Activated CD4-positive, alpha-beta T cell treated with anti-CD3 and anti-CD28 coated beads, Interleukin-2, amount 50 U/mL, for 4 hours (primary cell): Measurements from ENCODE around the gene VPS26C.
A peak's percentile ranks its signal among the peaks of the same experiment; 100 is the strongest.
"Not testable (repeated sequence)": the region's sequence is repeated elsewhere in the genome, so short reads cannot be mapped to it uniquely, and the experiment has no call there.

ENCODE experiments used
- DNase-seq, 2 experiments: peaks; one replicate each; pipeline ENCODE4 v3.0.0-alpha.2; 2020

Gene VPS26C

DNA sequence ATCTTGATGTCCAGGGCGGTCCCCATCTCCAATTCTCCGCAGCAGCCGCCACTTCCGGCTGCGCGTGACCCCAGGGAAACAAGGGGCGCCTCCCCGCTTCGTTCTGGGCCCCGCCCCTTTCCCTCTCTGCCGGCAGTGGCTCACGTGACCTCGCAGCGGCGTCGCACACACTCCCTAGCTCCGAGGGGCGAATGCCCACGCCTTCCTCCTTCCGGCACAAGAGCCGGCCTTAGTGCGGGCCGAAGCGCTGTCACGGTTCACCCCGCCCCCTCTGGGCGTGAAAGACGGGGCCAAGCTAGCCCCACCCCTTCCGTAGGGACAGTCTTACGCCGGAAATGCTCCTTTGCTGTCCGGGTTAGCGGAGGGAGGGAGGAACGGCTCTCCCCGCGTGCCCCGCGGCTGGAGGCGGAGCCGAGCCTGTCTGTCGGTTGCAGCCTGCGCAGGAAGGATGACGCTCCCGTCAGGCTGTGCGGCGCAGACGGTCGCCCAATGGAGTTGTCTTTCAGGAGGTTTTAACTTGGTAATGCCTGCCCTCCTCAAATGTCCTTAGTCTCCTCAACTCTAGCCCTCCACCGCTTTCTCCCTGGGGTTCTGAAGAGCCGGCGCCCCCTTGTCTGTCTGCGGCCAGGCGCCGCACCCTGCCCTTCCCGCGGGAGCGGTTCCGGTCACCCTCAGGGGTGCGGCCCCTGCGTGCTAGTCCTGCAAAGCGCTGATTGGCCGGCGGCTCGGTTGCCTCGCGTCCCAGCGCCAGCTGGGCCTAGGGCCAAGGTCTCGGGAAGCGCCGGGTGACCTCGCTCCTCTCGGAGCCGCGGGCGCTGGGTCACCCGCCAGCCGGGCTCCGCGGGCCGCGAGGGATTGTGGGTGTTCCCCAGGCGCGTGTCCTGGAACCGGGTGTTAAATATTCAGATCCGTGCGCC is at the start of gene VPS26C:
TSS of gene VPS26C (minus strand) at position 66 of the 917 bp plus-strand sequence. CDS start at position 26, 40 bp downstream.
- peak; percentile 96 for DNase-seq

DNA sequence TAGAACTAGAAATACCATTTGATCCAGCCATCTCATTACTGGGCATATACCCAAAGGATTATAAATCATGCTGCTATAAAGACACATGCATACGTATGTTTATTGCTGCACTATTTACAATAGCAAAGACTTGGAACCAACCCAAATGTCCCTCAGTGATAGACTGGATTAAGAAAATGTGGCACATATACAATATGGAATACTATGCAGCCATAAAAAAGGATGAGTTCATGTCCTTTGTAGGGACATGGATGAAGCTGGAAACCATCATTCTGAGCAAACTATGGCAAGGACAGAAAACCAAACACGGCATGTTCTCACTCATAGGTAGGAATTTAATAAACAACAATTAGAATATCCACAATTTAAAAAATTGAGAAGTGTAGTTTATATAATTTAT is 48.9 kb upstream of the VPS26C start:
- DNase-seq: not testable (repeated sequence)

DNA sequence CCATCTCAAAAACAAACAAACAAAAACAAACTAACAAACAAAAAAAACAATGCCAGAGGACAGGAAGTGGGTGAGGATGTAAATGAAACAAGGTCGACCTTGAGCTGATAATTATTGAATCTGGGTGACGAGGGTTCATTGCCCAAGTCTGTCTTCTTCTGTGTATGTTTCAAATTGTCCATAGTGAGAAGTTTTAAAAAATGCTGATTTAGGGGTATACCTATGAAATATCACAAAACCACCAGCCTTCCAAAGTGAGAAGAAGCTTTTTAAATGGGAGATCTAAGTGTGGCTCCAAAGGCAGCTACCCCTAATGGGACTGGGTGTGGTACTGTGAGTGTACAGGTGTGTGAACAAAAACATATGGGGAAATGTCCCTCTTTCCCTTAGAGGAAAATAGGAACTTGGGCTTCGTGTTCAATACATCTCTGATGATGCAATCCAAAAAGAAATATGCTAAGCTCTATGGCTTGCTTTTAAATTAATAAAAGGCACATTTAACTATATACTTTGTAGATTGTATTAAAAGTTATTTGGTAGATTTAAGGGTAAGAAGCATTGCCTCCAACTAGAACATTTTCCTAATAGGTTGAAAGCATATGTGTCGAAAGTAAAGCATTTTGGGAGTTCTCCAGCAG is 33.1 kb upstream of the VPS26C start:
- no peak for DNase-seq

DNA sequence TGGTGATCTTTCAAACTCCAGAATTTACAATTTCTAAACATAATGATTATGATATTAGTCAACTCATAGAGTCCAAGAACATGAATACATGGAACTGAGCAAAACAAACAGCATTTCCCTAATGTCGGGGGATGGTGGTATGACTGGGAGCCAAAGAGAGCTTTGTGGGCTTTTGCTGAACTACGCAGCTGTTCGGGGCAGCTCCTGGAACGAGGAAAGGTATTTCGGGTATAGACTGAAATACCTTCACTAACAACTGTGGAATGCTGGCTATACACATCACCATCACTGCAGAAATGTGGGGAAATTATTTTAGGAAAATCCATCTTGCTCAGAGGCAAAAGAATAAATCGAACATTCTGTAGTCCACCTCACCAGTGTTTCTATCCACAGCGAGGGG is 30.2 kb upstream of the VPS26C start:
- no peak for DNase-seq

DNA sequence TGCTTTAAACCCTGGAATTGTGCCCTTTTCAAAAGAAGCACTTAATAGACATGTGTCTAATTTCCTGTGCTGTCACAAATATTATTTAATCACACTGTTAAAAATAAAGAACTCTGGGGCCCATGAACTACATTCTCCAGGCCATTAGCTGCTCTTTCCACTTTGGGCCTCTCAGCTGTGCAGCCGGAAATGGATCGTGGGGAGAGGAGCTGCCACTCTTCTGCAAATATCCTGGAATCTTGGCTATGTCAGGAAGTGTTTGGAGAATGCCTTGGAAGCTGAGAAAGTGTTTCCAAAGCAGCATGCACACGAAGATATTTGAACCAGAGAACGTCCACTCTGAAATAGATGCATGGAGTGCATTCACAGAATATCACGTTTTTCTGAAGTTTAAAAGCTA is 27.5 kb upstream of the VPS26C start:
- no peak for DNase-seq

DNA sequence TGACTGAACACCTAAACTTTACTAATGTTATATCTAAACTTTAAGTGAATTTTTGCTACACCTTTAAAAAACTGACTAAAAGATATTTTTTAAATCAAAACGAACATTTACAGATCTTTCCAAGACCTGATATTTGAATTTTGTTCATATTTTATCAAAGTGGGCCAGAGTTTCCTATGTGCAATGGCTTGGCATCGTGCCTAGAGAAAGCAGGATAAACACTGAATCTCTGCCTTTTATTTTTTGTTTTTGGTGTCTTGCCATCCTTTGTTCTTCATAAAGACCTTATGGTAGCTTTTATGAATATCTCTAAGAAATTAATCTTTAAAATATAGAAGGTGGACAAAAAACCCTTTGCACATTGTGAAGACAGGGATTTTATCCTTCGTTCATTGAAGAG is 25.8 kb upstream of the VPS26C start:
- no peak for DNase-seq

DNA sequence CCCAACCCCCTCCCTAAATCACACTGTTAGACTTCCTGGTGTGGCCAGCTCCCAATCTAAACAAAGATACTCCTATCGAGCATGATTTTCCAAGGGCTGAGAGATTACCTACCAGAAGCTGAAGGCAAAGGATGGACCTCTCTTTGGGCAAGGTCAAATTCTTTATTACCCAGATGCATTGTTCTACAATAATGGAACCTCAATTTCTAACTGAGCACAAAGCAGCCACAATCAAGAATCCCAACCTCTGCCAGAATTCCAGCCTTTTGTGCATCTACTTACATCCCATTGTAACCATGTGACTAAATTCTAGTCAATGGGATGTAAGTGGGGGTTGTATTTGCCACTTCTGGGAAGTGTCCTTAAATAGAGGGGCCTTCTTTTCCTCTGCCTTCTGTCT is 24.9 kb upstream of the VPS26C start:
- no peak for DNase-seq

DNA sequence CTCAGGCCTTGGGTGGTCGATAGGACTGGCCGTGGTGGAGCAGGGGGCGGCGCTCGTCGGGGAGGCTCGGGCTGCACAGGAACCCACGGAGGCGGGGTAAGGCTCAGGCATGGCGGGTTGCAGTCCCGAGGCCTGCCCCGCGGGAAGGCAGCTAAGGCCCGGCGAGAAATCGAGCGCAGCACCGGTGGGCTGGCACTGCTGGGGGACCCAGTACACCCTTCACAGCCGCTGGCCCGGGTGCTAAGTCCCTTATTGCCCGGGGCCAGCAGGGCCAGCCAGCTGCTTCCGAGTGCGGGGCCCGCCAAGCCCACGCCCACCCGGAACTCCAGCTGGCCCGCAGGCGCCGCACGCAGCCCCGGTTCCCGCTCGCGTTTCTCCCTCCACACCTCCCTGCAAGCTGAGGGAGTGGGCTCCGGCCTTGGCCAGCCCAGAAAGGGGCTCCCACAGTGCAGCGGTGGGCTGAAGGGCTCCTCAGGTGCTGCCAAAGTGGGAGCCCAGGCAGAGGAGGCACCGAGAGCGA is 16.1 kb upstream of the VPS26C start:
- DNase-seq: not testable (repeated sequence)

DNA sequence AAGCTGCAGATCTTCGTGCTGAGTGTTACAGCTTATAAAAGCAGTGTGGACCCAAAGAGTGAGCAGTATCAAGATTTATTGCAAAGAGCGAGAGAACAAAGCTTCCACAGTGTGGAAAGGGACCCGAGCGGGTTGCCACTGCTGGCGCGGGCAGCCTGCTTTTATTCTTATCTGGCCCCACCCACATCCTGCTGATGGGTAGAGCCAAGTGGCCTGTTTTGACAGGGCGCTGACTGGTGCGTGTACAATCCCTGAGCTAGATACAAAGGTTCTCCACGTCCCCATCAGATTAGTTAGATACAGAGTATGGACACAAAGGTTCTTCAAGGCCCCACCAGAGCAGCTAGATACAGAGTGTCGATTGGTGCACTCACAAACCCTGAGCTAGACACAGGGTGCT is 15.5 kb upstream of the VPS26C start:
- peak in 1 of 2 experiments; percentile 8 for DNase-seq

DNA sequence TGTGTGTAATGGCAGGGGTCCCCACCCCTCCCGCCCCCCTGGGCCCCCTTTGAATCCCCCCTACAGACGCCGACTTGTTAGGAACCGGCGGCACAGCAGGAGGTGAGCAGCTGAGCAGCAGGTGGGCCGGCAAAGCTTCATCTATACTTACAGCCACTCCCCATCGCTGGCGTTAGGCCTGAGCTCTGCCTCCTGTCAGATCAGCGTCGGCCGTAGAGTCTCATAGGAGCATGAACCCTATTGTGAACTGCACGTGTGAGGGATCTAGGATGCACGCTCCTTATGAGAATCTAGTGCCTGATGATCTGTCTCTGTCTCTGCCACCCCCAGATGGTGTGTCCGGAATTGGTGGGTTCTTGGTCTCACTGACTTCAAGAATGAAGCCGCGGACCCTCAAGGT is 14.9 kb upstream of the VPS26C start:
- DNase-seq: no peak

DNA sequence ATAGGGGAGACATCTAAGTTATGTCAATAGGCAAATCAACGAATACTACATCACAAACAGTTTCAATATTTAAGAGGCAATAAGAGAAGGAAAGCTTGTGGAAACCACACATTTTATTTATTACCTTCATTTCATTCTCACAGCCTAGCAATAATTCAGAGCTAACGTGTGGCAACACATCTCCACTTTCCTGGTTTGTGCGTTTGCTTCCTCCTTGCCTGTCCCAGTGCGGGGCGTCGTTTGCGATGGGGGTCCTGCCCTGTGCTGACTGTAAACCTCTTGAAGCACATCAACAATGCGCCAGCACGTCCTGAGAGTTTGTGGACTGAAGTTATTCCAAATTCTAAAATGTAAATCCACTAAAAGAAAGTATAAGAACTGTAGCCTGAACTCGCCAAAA is 14.4 kb upstream of the VPS26C start:
- no peak for DNase-seq

DNA sequence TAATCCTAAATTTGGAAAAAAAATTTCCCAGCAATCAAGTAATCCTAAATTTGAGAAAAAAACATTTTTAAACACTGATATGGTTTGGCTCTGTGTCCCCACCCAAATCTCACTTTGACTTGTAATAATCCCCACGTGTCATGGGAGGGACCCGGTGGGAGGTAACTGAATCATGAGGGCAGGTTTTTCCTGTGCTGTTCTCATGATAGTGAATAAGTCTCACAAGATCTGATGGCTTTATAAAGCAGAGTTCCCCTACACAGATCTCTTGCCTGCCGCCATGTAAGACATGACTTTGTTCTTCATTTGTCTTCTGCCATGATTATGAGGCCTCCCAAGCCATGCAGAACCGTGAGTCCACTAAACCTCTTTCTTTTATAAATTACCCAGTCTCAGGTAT is 12.1 kb upstream of the VPS26C start:
- DNase-seq: not testable (repeated sequence)

DNA sequence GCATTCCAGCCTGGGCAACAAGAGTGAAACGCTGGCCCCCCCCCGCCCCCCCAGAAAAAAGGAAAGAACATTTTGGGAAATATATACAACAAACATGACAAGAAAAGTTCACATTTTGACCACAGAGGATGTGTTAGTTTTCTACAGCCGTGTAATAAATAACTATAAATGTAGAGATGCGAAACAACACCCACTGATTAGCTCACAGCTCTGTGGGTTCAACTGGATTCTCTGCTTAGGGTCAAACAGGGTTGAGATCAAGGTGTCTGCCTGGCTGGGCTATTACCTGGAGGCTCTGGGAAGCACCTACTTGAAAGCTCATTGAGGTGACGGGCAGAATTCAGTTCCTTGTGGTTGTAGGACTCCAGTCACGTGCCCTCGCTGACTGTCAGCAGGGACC is 11.1 kb upstream of the VPS26C start:
- no peak for DNase-seq

DNA sequence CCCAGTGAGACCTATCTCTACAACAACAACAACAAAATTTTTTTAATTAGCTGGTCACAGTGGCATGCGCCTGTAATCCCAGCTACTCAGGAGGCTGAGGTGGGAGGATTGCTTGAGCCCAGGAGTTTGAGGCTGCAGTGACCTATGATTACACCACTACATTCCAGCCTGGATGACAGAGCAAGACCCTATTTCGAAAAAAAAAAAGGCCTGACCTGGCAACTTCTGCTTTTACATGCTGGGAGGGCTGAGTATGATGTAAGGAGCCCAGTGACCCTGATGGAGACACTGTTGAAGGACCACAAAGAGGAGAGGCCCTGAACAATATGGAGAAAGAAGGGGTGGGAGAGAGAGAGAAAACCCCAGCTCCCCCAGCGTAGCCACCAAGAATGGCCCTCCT is 9.2 kb upstream of the VPS26C start:
- DNase-seq: no peak

DNA sequence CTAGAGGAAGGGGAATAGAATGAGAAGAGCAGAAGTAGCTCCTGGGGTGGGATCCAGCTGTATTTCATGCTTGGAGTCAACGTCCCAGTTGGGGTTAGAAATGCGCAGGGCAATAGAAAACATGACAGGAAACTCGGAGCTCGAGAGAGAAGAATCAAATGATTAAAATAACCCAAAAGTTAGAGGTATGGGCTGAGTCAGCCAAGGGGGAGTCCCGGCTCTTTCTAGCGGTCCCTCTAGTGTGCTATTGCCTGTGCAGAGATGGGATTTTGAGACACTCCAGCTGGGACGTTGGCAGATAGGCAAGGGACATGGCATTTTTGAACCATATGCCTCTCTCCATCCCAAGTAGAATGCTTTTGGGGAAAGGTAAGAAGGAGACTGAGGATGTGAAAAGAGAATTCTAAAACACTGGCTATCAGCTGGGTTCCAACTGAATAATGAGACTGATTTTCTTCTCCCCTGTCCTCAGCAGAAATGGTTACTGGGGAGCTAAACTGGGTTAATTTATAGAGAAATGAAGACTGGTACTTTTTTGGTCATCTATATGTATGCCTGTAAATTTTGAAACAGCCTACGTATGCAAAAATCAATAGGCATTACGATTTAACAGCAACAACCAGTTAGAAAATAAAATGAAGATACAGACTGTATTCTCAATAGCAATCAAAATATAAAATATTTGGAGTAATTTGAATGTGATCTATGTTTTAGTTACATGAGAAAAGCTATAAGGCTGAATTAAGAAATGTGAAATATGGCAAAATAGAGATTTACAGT is 7.0 kb upstream of the VPS26C start:
- no peak for DNase-seq

DNA sequence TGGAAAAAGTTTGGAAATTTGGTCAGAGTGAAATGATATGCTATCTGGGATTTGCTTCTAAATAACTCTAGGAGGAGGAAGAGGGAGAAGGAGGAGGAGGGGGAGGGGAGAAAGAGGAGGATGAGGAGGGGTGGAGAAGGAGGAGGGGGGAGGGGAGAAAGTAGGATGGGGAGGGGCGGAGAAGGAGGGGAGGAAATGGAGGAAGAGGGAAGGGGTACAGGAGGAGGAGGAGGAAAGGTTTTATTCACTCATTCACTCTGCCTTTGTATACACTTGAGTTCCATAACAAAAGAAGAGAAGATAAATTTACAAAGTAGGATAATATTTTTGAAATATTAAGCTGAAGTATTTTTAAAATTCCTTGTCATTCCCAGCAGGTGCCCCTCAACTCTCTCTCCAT is 6.3 kb upstream of the VPS26C start:
- DNase-seq: no peak

DNA sequence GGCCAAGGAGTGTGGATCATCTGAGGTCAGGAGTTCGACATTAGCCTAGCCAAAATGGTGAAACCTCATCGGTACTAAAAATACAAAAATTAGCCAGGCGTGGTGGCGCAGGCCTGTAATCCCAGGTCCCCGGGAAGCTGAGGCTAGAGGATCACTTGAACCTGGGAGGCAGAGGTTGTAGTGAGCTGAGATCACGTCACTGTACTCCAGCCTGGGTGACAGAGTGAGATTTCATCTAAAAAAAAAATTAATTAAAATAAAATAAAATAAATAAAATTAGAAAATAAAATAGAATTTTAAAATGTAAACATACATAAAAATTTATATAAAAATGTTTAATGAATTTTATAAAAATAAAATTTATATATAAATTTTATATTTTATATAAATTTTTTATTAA is 5.8 kb upstream of the VPS26C start:
- no peak for DNase-seq

DNA sequence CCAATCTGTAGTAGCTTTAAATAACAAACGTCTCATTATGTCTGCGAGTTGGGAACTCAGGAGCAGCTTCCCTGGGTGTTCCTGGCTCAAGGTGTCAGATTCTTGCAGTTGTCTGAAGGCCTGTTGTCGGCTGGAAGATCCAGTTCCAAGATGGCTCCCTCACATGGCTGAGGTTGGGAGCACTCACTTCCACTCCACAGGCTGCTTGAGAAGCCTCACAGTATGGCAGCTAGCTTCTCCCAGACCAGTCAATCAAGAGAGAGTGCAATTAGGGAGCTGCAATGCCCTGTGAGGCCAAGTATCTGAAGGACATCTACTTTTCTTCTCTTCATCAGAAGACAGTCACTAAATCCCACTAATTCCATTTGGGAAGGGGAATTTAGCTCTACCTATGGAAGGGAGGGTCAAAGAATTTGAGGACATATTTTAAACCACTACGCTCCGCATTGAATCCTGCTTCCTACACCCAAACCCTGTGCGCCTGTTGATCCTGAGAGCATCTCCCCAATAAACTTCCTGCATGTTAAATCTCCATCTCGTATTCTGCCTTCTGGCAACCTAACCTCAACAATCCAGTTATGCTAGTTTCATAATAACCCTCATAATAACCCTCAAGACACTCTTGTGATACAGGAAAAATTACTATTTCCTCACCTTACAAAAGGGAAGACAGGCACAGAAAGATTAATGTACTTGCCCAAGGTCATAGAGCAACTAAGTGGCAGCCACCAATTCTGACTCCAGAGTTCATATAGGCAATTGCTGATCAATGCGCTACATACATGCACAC is 3.6 kb upstream of the VPS26C start:
- no peak for DNase-seq

DNA sequence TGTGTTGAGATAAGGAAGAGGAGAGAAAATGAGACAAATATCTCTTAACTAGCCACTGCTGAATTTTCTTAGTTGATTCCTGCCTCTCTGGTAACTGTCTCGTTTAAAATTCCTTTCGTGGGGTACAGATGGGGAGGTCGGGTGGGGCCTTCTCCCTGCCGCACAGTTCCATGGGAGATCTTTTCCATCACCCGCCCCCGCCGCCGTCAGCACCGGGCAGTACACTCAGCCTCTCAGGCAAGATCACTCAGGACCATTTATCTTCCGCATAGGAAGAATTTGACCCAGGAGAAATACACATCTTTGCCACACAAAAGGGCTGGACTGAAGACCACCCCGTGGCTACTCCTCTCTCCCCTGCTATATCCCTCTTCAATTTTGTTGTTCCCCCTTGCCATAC is 2.3 kb upstream of the VPS26C start:
- no peak for DNase-seq

DNA sequence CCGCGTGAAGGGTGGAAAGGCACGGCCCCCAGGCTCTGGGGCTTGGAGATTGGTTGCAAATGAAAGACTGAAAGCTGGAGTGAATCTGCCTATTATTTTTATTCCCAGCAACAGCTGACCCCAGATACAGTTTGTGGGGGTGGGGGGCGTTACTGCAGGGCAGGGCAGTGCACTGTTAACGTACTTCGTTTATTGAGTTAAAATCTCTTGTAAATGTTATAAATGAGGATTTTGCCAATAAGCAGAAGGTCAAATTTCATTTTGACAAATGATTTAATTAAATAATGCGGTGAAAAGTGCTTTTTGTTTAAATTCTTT is 1.0 kb upstream of the VPS26C start:
- no peak for DNase-seq

DNA sequence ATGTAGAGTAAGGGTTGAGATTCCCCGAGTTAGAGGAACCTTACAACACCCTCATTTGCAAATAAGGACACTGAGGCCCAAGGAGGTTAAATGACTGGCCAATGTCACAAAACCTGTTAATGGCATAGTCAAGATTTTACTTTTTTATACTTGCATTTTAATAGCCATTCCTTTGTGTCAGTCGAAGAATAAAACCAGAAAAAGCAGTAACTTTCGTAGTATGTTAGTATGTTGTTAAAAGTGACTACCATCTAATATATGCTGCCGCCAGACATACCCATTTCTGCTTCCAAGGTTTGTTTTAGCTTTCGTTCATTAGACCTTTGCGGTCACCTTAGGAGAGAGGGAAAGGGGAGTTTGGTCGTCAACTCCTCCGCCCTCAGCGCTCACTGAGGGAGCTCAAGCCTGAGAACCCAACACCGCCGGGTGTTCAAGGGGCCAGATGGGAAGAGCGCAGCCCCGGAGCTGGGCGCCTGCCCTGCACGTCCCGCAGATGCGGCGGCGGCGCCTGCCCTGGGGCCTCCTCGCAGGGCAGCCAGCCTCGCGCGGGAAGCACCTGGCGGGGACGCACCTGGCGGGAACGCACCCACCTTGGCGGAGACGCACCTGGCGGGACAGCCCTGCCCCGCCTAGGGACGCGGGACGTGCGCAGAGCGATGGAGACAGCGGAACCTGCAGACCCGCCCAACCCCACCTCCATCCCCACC is 466 bp downstream of the VPS26C start:
- no peak for DNase-seq

DNA sequence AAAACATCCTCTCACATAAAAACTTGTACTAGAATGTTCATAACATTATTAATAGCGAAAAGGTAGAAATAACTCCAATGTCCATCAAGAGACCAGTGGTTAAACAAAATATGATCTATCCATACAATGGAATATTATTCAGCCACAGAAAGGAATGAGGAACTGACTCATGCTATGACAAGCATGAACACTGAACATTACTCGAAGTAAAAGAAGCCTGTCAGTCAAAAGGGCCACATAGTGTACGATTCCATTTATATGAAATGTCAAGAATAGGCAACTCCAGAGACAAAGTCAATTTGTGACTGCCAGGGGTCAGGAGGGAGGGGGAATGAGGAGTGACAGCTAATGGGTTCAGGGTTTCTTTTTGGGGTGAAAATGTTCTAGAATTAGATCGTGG is 2.3 kb downstream of the VPS26C start:
- no peak for DNase-seq
